HepG2 (cell line): ENCODE data around the gene OPRL1. TPM values are rescaled to one million over a fixed set of nuclear protein-coding genes. Genes with fewer than 3 reads are reported as not detected.

Experiments
- ARNT ChIP-seq: fragments of 450-650 bp; IDR thresholded peaks from 2 replicates; pipeline ENCODE4 v1.6.1; 2017
- ATF6 ChIP-seq: sonication (generic); formaldehyde crosslinking; conservative IDR thresholded peaks from 2 replicates; pipeline ENCODE4 v1.4.0; 2020; ENCODE audit warnings: missing genetic modification reagents
- ATF7 ChIP-seq, 2 experiments: fragments of 450-650 bp in 1 of 2; sonication (generic) in 1 of 2; formaldehyde crosslinking in 1 of 2; IDR thresholded peaks; 2 replicates each; pipeline versions ENCODE4 v1.4.0 to v1.6.1; 2016 to 2020; ENCODE audit warnings: antibody characterized with exemption in 1 of 2, mild to moderate bottlenecking in 1 of 2, missing genetic modification reagents in 1 of 2
- JUN ChIP-seq: sonication (generic); formaldehyde crosslinking; IDR thresholded peaks from 2 replicates; pipeline ENCODE4 v1.4.0; 2020; ENCODE audit warnings: mild to moderate bottlenecking, missing genetic modification reagents
- KDM3A ChIP-seq: IDR thresholded peaks from 2 replicates; pipeline ENCODE4 v1.6.1; 2018; ENCODE audit warnings: low read depth, missing compliant biosample characterization
- KIAA2018 ChIP-seq: sonication (generic); formaldehyde crosslinking; IDR thresholded peaks from 2 replicates; pipeline ENCODE4 v1.5.0; 2020; ENCODE audit warnings: mild to moderate bottlenecking, missing genetic modification reagents, borderline replicate concordance
- MED8 ChIP-seq: sonication (generic); formaldehyde crosslinking; IDR thresholded peaks from 2 replicates; pipeline ENCODE4 v1.8.1; 2023; ENCODE audit warnings: mild to moderate bottlenecking, missing genetic modification reagents; ENCODE audit not compliant: insufficient replicate concordance
- NCOR1 ChIP-seq: fragments of 200-600 bp; sonication (generic); IDR thresholded peaks from 2 replicates; pipeline ENCODE4 v1.7.0; 2017; ENCODE audit warnings: antibody characterized with exemption, low read length, borderline replicate concordance
- NFIB ChIP-seq: sonication (generic); formaldehyde crosslinking; IDR thresholded peaks from 2 replicates; pipeline ENCODE4 v1.9.0; 2021; ENCODE audit warnings: missing genetic modification reagents, mild to moderate bottlenecking, borderline replicate concordance
- PITX1 ChIP-seq: sonication (generic); formaldehyde crosslinking; IDR thresholded peaks from 2 replicates; pipeline ENCODE4 v1.5.1; 2020; ENCODE audit warnings: mild to moderate bottlenecking, missing genetic modification reagents
- POLR2AphosphoS5 ChIP-seq: IDR thresholded peaks from 2 replicates; pipeline ENCODE4 v1.6.1; 2012; ENCODE audit warnings: low read depth, low read length
- SSRP1 ChIP-seq: IDR thresholded peaks from 2 replicates; pipeline ENCODE4 v1.6.1; 2016; ENCODE audit warnings: control low read depth
- TCF7 ChIP-seq: sonication (generic); IDR thresholded peaks from 2 replicates; pipeline ENCODE4 v1.6.1; 2016; ENCODE audit warnings: antibody characterized with exemption, low read depth
- ZBTB7A ChIP-seq: sonication (generic); formaldehyde crosslinking; IDR thresholded peaks from 2 replicates; pipeline ENCODE4 v1.8.0; 2022; ENCODE audit warnings: mild to moderate bottlenecking, missing genetic modification reagents
- ZNF253 ChIP-seq: sonication (generic); formaldehyde crosslinking; IDR thresholded peaks from 2 replicates; pipeline ENCODE4 v1.8.0; 2022; ENCODE audit warnings: mild to moderate bottlenecking, missing genetic modification reagents, borderline replicate concordance
- ZNF761 ChIP-seq: sonication (generic); formaldehyde crosslinking; conservative IDR thresholded peaks from 2 replicates; pipeline ENCODE4 v1.4.0; 2020; ENCODE audit warnings: mild to moderate bottlenecking, missing genetic modification reagents
- ZSCAN21 ChIP-seq: sonication (generic); formaldehyde crosslinking; IDR thresholded peaks from 2 replicates; pipeline ENCODE4 v1.8.0; 2022; ENCODE audit warnings: mild to moderate bottlenecking, missing genetic modification reagents, moderate library complexity, borderline replicate concordance
- polyA plus RNA-seq, 8 experiments: library from polyadenylated mRNA; depleted of rRNA in 3 of 8; stranded (reverse) in 7 of 8; unstranded in 1 of 8; fragments of >200 nt; fragmentation: Illumina TruSeq in 4 of 8; extraction: Trizol in 4 of 8; gene quantifications; 2 replicates each; pipeline versions ENCODE4 v1.2.1 to v1.2.3, GENCODE V29; 2011 to 2016; ENCODE audit warnings: low read depth in 4 of 8, missing spikeins in 1 of 8, mixed read lengths in 1 of 8; ENCODE audit not compliant: insufficient read depth in 1 of 8
- total RNA-seq, 5 experiments: library from RNA; depleted of rRNA; stranded (reverse); fragments of >200 nt; fragmentation: Illumina TruSeq; extraction: Trizol; gene quantifications; 2 replicates each; pipeline ENCODE4 v1.2.3, GENCODE V29; 2016; ENCODE audit warnings: low read depth in 1 of 5
- TF ChIP-seq, protein P1 (sequence below): sonication (generic); formaldehyde crosslinking; IDR thresholded peaks from 2 replicates; pipeline ENCODE4 v1.8.1; 2023; ENCODE audit warnings: mild to moderate bottlenecking, inconsistent platforms, moderate library complexity, missing genetic modification reagents, borderline replicate concordance

Gene OPRL1
- total and polyA plus RNA-seq, 2 of the 13 experiments (the other 11 are each of a cell fraction or from before 2014, with no cell fraction given), result 0.35 to 0.71 TPM

DNA sequence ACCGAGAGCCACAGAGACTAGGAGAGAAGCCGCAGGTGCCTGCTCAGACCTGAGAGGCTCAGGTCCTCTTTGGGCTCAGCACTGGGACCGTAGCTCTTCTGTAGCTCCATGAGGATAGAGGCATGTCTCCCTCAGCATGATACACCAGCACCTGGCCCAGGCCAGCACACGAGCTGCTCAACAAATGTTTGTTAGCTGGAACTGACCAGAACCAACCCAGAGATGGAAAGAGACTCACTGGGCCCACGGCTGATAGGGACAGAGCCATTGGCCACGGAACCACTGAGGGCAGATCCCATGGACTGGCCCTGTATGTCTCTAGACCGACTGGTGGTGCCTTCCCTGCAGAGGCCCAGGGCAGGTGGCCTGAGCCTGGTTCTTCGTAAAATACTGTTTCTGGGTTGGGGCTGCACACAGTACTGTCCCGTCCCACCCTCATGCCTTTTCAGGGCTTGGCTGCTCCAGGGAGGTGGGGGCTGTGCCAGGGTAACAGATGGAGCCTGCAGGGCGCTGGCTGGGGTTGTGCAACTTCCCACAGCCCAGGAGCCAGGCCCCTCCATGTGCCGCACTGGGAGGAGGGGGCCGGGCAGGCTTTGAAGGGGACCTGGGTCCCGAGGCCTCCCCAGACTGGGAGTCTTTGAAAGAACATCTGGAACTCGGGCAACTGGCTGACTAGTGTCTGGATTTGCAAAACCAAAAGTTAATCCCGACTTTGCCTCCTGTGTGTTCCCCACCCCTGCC is 38.7 kb upstream of the OPRL1 start (continued):
- TF ChIP-seq KIAA2018 (no peak), ATF7 (IDR thresholded peaks at IDR 0.05) (no peak), ATF7 (CRISPR knock-in tag; IDR thresholded peaks at IDR 0.05) (no peak), ZNF253 (CRISPR knock-in tag) (no peak; the same call in 1 of the 2 replicates), ZNF761 (CRISPR knock-in tag) (no peak; the same call in 1 of the 2 replicates), TCF7 (no peak), POLR2AphosphoS5 (no peak; the same call in 1 of the 2 replicates), ARNT (no peak), SSRP1 (no peak; the same call in none of the 2 replicates), JUN (CRISPR knock-in tag) (no peak), MED8 (CRISPR knock-in tag) (peak; percentile 60), KDM3A (CRISPR knock-in tag) (no peak), PITX1 (CRISPR knock-in tag) (0 out of 2 replicates have a peak, but pooled peaks have one; percentile 12), NCOR1 (no peak), ZSCAN21 (0 out of 2 replicates have a peak, but pooled peaks have one; percentile 13), NFIB (CRISPR knock-in tag) (no peak), ATF6 (CRISPR knock-in tag) (no peak), ZBTB7A (peak; percentile 72; the same call in 1 of the 2 replicates)
- TF ChIP-seq, protein P1, sequence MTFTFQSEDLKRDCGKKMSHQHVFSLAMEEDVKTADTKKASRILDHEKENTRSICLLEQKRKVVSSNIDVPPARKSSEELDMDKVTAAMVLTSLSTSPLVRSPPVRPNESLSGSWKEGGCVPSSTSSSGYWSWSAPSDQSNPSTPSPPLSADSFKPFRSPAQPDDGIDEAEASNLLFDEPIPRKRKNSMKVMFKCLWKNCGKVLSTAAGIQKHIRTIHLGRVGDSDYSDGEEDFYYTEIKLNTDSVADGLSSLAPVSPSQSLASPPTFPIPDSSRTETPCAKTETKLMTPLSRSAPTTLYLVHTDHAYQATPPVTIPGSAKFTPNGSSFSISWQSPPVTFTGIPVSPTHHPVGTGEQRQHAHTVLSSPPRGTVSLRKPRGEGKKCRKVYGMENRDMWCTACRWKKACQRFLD (CRISPR knock-in tag), result 0 out of 2 replicates have a peak, but pooled peaks have one; percentile 11
